VCaP (cell line): ENCODE data around the gene AGT.

Experiments
- H3K27ac ChIP-seq: fragments of 450-650 bp; 2 replicates; pipeline ENCODE4 v1.5.1; 2017
- TF ChIP-seq, protein P1 (sequence below): fragments of 450-650 bp; conservative IDR thresholded peaks from 2 replicates; pipeline ENCODE4 v1.5.1; 2017; ENCODE audit warnings: mild to moderate bottlenecking, moderate library complexity

Gene AGT

DNA sequence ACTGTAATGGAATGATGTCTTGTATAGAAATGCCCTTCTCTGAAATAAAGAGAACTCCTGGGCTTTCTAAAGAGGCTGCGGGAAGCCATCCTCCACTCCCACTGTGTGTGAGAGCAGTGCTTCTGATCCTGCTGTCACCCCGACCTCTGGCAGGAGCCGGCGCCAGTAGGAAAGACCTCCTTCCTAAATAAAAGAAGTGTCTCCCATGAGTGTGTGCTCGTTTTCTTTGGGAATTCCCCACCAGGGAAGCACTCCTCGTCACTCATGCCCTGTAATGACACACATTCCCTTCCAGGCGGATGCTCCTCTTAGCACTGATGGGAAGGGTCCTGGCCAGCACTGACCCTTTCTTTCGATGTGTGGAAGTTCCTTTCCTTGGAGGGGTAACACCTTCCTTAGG, 20.1 kb downstream of the AGT start:
- H3K27ac ChIP-seq = no peak overlapping the region
- TF ChIP-seq, protein P1, sequence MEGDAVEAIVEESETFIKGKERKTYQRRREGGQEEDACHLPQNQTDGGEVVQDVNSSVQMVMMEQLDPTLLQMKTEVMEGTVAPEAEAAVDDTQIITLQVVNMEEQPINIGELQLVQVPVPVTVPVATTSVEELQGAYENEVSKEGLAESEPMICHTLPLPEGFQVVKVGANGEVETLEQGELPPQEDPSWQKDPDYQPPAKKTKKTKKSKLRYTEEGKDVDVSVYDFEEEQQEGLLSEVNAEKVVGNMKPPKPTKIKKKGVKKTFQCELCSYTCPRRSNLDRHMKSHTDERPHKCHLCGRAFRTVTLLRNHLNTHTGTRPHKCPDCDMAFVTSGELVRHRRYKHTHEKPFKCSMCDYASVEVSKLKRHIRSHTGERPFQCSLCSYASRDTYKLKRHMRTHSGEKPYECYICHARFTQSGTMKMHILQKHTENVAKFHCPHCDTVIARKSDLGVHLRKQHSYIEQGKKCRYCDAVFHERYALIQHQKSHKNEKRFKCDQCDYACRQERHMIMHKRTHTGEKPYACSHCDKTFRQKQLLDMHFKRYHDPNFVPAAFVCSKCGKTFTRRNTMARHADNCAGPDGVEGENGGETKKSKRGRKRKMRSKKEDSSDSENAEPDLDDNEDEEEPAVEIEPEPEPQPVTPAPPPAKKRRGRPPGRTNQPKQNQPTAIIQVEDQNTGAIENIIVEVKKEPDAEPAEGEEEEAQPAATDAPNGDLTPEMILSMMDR = no peak

DNA sequence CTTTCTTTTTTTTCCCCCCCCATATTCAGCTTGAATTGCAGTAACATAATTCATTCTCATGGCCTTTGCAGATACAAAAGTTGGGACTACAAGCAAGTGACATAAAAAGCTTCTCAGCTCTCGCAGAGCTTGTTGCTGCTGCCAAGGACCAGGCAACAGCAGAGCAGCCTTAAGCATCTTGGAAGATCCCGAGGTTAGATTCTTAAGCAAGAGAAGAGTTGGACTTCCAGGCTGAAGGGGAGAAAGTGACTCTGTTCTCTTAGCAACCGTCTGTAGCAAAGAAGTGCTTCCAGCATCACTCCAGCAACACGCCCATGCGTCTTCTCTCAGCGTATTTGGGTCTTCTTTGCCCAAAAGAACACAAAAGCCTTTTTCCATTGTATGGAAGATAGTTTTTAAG, 20.7 kb downstream of the AGT start:
- TF ChIP-seq, protein P1 = no peak
- H3K27ac ChIP-seq = no peak overlapping the region

DNA sequence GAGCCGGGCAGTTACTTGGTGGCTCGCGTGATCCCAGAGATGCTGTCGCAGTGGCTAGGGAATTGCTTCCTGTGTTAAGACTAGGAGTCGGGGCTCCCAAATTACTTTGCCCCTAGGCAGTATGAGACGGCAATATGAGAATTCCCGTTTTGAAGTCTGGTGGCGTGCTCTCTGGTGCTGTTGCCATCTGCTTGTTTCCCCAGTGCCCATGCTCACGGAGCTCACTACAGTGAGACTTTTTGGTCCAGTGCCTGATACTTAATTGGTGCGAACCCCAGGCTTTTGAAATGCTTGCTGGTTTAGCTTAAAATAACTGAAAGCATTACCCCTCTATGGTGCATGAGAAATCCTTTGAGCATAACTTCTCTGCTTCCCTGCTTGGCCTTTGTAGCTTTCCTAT, 22.3 kb downstream of the AGT start:
- no peak overlapping the region for H3K27ac ChIP-seq
- TF ChIP-seq, protein P1 = no peak

DNA sequence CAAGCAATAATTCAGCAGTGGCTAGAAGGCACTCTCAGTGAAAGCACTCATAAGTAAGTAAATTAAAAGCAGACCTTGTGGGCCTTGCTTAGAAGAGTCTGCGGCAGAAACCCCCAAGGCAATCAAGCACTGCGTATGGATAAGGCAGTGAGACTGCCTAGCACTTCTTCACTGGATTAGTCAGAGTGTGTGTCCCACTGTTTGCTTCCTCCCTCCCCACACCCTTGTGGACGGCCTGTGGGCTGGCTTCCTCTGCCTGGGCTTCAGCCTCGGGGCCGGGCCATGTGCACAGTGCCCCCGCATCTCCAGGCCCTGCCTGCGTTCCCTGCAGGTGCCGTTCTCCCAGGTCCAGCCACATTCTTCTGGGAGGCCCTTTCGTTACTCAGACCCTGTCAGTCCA, 23.8 kb downstream of the AGT start:
- TF ChIP-seq, protein P1 = no peak
- H3K27ac ChIP-seq = no peak overlapping the region

DNA sequence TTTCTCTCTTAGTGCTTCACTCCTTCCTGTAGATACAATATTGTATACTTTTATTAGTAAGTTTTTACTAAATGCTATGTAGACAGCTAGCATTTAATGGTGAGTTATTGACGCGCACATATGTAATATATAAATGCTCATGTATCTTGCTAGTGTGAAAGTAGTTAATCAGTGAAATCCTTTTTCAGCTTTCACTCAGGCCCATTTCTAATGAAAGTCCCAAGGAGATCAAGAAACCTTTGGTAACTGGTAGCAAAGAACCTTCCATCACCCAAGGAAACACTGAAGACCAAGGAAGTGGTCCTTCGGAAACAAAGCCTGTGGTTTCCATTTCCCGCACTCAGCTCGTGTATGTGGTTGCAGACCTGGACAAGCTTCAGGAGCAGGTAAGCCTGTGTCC, 27.2 kb downstream of the AGT start:
- no peak overlapping the region for H3K27ac ChIP-seq
- TF ChIP-seq, protein P1 = no peak

DNA sequence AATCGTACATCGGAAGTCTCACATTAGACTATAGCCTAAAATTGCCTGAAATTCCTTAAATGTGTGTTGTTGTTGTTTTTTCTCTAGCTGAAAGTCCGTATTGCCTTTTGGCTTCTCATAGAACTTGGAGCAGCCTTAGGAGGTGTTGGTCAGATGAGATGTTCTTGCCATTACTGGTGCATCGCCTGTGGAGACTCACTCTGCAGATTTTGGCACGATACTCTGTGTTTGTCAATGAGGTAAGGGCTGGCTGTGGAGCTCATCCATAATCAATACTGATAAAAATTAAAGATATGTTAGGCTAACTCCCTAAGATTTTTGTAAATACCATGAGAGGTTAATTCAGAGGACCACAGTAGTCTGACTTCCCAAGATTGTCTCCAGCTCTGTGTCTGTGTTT, 28.9 kb downstream of the AGT start:
- TF ChIP-seq, protein P1 = no peak

DNA sequence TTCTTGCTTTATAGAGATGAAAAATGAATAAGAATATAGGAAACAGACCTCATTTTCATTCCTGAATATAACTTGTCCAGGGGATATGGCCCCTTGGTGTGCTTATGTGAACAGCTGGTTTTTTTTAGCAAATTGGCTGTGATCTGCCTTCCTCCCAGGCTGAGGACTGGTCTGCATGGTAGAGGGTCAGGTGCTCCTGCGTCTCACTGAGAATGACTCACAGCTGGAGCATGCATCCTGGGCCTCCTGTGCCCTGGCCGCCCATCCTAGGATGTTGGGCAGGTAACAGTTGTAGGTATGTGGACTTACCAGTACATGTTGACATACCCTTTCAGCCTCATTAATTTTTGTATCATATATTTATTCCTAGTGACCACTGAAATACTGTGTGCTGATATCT, 29.8 kb downstream of the AGT start:
- no peak overlapping the region for H3K27ac ChIP-seq
- TF ChIP-seq, protein P1 = no peak

More for the DNA sequence above, 28.9 kb downstream of the AGT start:
- H3K27ac ChIP-seq = no peak overlapping the region
